ENCODE data around the gene PDE6B.

GRCh38 chr4:579543-580175 is 45.7 kb upstream of the PDE6B start:
- TF ChIP-seq CTCF (IDR thresholded peaks at IDR 0.05; ENCODE audit: poor library complexity, severe bottlenecking) (no peak), EZH2 (IDR thresholded peaks at IDR 0.05; ENCODE audit: borderline replicate concordance, insufficient read depth, low read length, poor library complexity, severe bottlenecking) (no peak)
